ENCODE measurements around the gene RNF217.
"Not testable (repeated sequence)": the region's sequence is repeated elsewhere in the genome, so short reads cannot be mapped to it uniquely, and the experiment has no call there.

RNF217 gene

DNA sequence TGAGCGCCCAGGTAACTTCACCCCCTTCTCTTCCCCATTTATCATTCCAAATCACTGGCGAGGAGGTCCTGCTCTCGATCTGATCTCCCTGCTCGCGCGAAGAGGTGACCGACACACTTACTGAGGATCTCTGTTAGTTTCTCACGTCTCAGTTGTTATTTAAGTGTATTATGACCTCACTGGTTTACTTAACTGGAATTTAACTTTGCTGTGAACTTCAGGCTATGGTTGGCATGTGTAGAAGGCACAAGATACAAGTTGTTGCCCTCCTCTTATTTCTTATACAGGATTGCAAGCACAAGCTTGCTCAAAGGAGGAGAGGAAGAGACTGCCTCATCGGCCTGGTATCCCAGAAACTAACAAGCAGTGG, 1.2 kb downstream of the RNF217 start:
- DNase-seq = no peak

DNA sequence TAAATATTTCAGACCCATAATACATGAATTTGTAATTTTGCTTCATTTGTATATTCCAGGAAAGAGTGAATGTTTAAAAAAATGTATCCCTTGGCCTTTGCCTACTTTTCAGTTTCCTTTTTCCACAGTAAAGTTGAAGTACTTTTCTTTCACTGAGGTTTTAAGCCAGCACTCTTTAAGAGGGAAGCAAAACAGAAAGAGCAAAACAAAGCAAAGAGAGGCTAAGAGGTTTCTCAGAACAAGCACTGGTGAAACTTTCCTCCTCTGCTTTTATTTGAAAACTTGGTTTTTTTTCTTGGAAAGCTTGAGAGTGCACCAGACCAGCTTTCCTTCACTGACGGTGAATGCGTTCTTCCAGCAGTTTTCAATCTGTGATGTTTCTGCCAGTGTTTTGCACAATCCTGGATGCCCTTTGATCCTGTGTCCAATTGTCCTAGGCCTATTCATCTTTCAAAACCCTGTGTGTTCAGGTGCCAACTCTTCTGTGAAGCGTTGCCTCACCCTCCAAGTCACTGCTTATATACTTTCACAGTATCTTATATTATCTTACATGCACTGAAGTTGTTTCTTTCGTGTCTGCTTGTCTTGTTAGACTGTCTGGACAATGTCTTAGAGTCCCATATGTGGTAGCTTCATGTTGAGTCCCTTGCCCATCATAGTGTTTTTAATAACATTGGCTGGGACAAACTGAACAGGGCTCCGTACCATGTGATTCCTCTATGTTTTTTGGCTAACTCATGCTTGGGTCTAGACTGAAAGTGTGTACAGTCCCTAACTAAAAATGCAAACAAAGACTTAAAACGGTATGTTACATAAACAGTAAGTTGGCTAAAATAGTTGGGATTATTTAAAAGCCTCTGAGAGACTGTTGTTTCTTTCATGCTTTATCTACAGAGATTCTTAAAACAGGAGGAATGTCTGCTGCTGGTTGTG, 1.9 kb downstream of the RNF217 start:
- DNase-seq = no peak

DNA sequence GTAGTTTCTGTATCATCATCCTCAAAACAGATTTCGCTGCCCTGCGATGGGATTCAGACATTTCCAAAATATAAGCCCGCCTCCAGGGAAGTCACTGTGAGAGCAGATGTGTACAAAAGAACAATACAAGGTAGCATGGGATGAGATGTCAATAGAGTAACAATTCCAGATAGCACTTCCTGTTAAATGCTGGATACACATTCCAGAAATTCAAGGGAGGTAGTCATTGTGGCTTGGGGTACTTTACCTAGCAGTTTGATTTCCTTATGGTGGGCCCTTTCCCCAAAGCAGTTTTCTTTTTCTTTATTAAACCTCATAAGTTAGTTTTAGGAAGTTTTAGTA, 2.5 kb downstream of the RNF217 start:
- DNase-seq = no peak

DNA sequence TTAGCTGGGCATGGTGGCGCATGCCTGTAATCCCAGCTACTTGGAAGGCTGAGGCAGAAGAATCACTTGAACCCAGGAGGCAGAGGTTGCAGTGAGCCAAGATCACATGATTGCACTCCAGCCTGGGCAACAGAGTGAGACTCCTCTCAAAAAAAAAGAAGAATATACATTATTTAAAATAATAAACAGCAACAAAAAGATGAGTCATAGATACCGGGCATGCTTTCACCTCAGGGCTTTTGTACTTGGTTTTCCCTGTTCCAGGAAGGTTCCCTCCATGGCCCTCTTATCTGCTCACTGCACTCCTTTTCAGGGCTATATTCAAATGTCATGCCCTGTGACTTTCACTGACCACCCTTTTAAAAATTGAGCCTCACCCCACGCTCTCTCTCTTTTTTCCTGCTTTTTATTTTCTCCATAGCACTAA, 3.2 kb downstream of the RNF217 start:
- not testable (repeated sequence) for DNase-seq

DNA sequence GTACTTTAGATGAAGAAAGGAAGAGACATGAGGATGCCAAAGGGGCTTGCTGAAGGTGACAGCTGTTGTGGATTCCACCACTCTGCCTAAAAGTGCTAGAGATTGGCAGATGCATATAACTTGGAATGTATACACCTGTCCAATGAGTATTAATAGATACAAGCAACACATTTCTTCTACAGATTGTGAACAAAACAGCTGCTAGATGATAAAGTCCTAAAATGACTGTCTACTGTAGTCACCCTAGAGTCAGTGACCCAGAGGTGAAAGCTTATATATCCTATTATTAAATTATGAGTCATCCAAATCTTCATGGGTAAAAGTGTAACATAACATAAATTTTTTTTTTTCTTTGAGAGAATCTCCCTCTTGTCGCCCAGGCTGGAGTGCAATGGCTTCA, 5.2 kb downstream of the RNF217 start:
- no peak for DNase-seq

DNA sequence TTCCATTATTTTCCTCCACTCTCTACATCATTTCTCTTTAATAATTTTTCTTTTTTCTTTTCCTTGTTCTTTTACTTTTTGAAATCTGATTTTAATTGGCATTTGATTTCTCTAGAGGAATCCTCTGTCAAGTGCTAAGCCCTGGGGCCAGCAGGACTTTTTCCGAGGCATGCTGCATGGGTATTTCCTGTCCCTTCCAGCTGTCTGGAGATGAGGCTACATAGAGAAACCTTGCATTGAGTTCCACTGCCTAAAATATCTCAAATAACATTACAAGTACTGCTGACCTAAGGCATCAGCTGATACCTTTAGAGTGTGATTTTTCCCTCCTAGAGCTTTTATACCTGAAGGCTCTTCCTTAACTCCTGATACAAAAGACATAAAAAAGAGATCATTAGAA, 6.2 kb downstream of the RNF217 start:
- no peak for DNase-seq

DNA sequence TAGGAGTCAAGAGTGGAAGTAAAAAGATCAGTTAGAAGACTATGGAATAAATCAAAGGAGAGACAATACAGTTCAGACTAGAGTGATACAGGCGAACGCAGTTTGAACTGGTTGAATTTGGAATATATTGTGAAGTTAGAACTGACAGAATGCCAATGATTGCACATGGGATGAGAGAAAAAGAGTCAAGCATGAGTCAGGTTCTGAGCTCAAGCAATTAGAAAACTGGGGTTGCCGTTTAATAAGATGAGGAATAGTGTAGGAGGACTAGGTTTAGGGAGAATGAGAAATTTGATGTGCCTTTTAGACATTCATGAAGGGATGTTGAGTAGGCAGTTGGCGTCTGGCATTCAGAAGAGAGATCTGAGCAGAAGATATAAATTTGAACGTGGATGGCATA, 8.0 kb downstream of the RNF217 start:
- no peak for DNase-seq

DNA sequence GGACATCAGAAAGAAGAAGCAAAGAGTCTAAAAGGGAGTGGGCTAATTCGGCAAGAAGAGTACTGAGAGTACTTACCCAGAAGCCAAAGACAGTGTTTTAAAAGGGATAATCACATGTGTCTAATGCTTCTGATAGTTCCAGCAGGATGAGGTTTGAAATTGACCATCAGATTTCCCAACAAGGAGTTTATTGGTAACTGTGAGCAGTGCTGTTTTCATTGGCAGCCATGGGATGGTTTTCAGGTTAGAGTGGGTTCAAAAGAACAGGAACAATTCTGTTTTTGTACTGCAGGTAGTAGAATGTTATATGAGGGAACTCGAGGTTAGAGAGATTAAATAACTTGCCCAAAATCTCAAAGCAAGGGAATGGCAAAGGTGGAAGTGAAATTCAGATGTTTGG, 8.5 kb downstream of the RNF217 start:
- DNase-seq = no peak

DNA sequence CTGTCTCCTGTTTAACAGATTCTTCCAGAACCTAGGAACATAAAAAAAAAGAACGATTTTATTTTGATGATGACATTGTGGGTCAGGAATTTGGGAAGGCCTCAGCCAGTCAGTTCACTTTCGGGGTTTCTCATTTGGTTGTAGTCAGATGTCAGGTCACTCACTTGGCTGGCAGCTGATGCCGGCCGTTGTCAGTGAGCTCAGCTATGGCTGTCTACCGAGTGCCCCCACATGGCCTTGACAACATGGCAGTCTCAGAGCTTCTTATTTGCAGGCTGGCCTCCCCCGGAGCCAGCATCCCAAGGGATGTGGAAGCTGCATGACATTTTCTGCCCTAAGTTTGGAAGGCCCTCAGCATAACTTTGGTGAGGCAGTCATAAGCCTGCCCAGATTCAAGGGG, 11.5 kb downstream of the RNF217 start:
- DNase-seq = no peak

DNA sequence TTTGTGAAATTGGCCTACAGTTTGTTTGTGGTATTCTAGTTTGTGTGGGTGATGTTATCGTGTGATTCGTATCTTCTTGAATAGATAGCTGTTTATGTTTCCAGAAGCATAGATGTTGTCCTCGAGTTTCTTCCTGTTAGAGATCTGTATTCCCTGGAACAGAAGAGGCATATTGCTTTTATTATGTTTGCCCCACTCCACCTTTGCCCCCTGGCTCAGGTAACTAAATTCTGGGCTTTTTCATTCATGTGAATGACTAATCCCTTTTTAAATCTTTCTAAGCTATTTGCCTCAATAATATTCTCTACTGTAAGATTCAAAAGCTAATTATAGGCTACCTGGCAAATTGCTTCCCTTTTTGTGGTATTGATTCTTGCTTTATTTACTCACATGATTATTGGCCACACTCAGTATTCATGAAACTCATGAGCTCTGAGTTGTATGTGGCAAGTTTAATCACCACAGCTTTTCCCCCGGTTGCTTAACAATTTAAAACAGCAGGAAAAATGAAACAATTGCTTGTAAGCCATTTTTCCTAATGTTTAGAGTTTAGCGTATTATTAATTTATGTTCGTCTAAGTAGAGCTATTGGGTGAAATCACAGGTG, 12.6 kb downstream of the RNF217 start:
- no peak for DNase-seq

DNA sequence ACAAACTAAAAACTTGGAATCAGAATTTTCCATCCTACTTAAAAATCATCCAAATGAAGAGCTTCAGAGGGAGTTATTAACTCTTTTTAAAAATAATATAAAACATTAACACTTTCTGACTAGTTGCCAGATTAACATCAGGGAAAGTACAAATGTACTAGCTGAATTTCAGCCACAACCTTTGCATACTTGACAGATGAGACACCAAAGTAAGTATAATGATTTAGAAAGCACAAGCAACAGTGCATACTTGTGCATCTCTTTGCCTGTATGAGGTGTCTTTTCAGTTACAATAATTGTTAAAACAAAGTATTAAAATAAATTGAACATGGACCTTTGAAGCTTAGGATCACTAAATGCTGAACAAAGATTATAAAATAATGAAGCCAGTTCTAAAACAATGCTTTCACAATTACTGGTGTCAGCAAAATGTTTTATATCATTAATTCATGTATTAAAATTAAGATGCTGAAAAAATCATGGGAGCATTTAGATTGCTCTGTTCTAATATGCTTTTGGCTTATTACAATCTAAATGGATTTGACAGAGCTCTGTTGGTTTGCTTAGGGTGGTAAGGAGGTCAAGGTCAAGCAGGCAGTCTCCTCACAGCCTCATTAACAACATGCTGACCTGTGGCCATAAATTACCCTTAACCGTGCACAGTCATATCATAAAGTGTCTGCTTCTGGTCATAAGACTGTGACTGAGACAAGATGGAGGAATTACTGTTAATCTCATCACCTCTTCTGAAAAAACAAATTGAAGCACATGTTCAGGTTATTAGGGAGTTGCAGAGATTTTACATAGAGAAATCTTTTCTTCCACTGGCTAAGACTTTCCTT, 15.1 kb downstream of the RNF217 start:
- no peak for DNase-seq

DNA sequence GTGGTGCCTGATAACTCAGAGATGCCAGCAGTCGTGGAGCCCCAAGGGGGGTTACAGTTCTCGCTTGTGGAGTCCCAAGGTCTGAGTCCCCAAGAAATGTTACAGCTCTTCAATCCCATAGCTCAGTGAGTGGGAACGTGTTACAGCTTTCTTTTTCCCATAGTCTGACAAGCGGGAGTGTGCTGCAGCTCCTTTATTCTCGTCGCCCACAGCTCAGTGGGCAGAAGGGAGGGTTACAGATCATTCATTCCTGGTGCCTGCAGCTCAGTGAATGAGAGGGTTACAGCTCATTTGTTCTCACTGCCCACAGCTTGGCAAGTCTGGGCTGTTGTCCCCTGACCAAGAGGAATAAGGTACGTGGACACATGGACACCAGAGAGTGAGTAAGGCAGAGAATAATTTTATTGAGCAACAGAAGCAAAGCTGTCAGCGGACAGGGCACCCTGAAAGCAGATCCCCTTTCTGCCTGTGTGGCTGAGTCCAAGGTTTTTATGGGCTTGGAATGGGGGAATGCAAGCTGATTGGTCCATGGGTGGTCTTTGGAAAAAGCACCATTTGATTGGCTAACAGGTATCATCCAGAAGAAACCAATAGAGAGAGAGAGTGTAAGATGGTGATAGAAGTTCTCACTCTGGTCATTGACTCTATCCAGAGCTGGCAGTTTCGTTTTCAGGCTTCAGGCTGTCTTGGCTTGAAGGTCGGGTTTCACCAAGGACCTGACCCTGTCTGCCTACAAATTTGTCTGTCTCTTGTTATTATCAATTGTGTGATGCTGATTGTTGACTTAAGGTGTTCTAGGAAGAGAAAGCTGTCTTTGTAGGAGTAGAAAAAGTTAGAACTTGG, 16.4 kb downstream of the RNF217 start:
- DNase-seq = no peak

DNA sequence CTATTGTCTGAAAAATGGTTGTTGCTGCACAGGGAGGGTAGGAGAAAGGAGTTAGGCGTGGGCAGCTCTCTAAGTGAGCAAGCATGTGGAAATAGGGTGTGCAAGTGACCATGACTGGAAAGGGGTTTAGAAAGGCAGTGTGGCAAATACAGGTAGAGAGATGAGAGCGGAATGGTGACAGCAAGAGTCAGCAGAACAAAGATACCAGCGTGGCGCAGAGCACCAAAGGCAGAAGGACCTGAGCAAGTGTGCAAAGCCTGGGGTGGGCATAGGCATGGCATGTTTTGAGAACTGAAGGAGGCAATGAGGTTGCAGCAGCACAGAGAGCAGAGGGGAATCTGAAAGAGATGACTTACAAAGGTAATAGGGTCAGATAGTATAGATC, 17.0 kb downstream of the RNF217 start:
- no peak for DNase-seq

DNA sequence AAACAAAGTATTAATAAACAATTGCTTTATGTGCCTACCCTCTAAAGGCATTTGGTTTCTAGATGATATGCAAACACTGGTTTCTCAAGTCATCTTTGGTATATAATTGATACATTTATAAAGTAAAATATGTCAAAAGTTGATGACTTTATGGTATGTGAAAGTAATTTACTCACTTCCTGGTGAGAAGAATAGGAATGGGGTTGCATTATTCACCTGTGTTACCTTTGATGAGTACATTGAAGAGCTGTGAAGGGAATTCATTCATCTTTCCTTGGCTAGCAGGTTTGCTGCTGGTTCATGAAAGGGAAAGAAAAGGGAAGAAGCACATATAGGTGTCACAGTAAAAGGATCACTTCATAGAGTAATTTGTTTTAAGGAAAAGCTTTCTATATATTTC, 20.4 kb downstream of the RNF217 start:
- DNase-seq = no peak

DNA sequence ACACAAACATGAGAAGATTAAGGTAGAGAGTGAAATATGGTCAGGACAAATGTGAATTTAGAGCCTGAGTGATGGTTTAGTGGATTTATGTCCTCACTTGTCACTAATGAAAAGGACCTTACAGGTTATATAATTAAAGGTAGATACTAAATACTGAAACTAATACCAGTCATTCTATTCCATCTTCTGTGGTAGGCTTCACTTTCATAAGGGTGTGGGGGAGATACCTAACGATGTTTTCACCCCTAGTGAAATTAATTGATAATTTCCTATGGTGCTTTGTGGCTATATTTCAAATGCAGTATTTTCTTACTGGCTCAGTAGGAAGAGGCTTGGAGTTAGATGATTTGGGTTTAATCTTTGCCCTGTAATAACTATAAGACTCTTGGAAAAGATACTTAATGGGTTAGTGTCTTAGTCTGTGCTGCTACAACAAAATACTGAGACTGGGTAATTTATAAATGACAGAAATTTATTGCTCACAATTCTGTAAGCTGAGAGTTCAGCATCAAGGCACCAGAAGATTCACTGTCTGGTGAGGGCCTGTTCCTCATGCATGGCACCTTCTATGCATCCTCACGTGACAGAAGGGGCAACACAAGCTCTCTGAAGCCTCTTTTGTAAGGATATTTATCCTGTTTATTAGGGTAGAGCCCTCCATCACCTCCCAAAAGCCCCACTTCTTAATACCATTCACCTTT, 21.3 kb downstream of the RNF217 start:
- no peak for DNase-seq

DNA sequence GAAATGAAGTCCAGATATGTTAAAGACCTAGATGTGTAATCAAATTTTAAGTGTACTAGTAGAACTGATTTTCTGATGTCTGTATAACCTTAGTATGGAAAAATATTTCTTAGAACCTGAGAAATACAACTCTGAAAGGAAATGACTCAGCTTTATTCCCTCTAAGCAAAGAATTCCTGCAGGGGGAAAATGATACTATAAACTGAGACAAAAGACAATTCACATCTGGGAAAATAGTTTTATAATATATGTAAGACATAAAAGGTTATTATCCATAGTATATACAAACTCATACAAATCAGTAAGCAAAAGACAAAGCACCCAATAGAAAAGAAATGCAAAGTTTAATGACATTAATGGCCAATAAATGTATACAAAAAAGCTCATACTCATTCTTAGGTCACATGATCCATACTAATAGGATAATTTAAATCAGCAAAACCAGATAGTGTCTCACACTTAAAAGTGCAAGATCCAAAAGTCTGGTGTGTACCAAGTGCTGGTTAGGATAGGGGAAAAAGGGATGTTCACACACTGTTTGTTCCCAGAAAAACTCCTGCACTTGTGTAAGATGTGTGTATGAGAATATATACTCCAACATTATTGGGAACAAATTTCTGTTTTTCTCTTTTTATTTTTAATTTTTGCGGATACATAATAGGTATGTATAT, 22.6 kb downstream of the RNF217 start:
- no peak for DNase-seq

DNA sequence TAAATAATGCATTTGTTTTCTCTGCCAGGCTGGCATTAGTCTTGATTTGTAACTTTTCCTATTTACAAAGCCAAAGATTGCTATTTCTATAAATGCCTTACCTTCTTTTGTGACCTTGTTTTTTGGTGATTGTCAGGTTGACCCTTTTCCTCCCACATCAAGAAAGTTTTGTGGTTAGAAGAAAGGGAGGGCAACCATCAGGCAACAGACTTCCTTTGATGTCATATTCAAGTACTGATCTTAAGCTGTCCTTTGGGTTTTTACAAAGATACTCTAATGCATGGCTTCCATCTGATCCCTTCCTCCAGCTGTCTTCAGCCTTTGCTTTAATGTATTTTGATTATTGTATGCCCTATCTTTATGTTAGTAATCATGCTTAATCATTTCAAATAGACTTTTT, 23.9 kb downstream of the RNF217 start:
- DNase-seq = no peak

DNA sequence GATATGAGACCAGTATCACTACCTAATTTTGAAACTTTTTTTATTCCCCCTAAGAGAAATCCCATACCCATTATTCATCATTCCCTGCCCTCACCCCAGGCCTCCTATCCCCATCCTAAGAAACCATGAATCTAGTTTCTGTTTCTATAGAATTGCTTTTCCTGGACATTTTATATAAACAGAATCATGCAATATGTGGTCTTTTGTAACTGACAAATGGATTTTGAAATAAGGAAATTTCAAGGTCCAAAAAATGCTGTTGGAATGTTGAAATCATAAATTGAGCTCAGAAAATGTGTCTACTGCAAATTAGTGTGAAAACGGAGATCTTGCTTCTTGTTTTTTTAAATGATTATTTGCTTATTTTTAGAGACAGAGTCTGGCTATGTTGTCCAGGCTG, 25.1 kb downstream of the RNF217 start:
- DNase-seq = no peak

DNA sequence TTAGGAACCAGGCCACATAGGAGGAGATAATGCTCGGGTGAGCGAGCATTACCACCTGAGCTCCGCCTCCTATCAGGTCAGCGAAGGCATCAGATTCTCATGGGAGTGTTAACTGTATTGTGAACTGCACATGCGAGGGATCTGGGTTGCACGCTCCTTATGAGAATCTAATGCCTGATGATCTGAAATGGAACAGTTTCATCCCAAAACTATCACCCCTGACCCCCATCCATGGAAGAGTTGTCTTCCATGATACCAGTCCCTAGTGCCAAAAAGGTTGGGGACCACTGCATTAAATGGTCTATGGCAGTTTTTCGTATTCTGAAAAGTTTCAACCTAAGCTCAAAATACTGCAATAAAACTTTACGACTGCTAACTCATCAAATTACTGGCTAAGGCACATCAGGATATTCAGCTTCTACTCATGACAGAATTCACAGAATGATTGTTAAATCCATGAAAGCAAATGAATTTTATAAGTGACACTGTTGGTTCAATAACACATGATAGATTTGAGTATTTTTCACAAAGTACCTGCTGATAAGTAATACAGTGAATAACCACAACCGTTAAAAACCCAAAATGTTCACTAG, 25.9 kb downstream of the RNF217 start:
- DNase-seq = no peak

DNA sequence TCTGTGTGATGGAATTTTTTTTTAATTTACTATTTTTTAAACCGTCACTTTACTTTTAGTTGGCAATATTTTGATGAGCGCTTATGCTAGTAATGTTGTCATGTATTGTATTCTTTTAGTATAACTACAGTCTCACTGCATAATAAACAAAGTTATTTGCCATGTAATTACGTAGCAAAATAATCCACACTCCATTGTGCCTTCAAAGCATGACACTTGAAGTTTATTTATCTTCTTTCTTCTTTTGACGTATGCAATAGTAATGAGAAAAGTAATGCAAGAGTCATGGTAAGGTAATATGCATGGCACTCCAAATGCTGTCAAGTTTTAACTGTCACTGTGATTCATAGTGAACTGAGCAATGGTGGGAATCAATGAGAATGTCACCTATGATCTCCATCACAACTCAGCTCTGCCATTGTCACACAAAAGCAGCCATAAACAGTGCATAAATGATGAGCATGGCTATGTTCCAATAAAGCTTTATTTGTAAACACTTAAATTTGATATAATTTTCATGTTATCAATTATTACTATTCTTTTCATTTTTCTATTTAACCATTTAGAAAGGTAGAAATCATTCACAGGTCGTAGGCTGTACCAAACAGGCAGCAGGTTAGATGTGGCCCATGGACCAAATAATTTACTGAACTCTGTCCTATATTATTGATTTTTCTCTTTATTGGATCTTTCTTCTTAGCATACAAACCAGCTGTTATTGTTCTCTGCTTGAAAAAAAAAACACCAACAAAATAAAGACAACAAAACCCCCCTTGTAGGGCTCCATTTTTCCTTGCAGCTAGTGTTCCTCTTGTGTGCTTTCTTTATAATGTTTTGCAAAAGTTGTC, 27.1 kb downstream of the RNF217 start:
- DNase-seq = no peak

Data from NCI-H1092 treated with DMSO at 0.1 percent for 48 hours (cell line).